GM19035 (cell line): ENCODE measurements around the gene PTPRA.
"Not testable (repeated sequence)": the region's sequence is repeated elsewhere in the genome, so short reads cannot be mapped to it uniquely, and the experiment has no call there.

Experiments
- ATAC-seq: cut with Tn5 transposase; IDR thresholded peaks from one replicate; pipeline ENCODE4 v1.9.1; 2021; ENCODE audit not compliant: unreplicated experiment

Gene PTPRA

GRCh38 chr20:3038454-3038853, 165.2 kb downstream of the PTPRA start:
- ATAC-seq: no peak

- ATAC-seq: no peak
These were observed 166.1 kb downstream of the PTPRA start for GRCh38 chr20:3039426-3039825.

GRCh38 chr20:3040086-3040485, 166.8 kb downstream of the PTPRA start:
- no peak for ATAC-seq

- no peak for ATAC-seq
These were observed 168.7 kb downstream of the PTPRA start for GRCh38 chr20:3041854-3042409.

- no peak for ATAC-seq
These were observed 169.3 kb downstream of the PTPRA start for GRCh38 chr20:3042625-3043024.

- ATAC-seq: no peak
These were observed 170.0 kb downstream of the PTPRA start, which contains the start of gene GNRH2 for GRCh38 chr20:3043322-3043721. TSS of gene GNRH2 (plus strand) at chr20:3043622. CDS start at chr20:3044415, 793 bp downstream.

GRCh38 chr20:3044336-3044965, 171.2 kb downstream of the PTPRA start:
- ATAC-seq: no peak

- ATAC-seq: peak; percentile 49
These were observed 171.9 kb downstream of the PTPRA start for GRCh38 chr20:3045042-3045815.

- ATAC-seq: peak; percentile 89
These were observed 172.8 kb downstream of the PTPRA start, which contains the start of gene MRPS26 for GRCh38 chr20:3045816-3046676. TSS of gene MRPS26 (plus strand) at chr20:3046052. CDS start at chr20:3046069, 17 bp downstream.

GRCh38 chr20:3046677-3047462, 173.6 kb downstream of the PTPRA start:
- no peak for ATAC-seq

- ATAC-seq: no peak
These were observed 174.5 kb downstream of the PTPRA start for GRCh38 chr20:3047486-3048419.

- no peak for ATAC-seq
These were observed 178.2 kb downstream of the PTPRA start for GRCh38 chr20:3051385-3052019.

GRCh38 chr20:3059489-3059888, 186.2 kb downstream of the PTPRA start:
- no peak for ATAC-seq

- not testable (repeated sequence) for ATAC-seq
These were observed 190.8 kb downstream of the PTPRA start for GRCh38 chr20:3064119-3064518.

- no peak for ATAC-seq
These were observed 194.1 kb downstream of the PTPRA start for GRCh38 chr20:3067139-3068014.

- ATAC-seq: no peak
These were observed 194.8 kb downstream of the PTPRA start for GRCh38 chr20:3068075-3068474.

GRCh38 chr20:3068986-3069900, 196.0 kb downstream of the PTPRA start:
- ATAC-seq: no peak
